Parathyroid adenoma (tissue), 2 donors: Measurements from ENCODE around the gene PTH2.

ENCODE experiments used
- H2AFZ ChIP-seq: fragments of 300-600 bp; sonication (generic); one replicate; pipeline ENCODE4 v1.7.0; 2017; ENCODE audit warnings: antibody characterized with exemption, mild to moderate bottlenecking
- H3K27ac ChIP-seq: fragments of 300-600 bp; sonication (generic); one replicate; pipeline ENCODE4 v1.7.0; 2017
- H3K27me3 ChIP-seq: fragments of 300-600 bp; sonication (generic); one replicate; pipeline ENCODE4 v1.7.0; 2017; ENCODE audit warnings: low read length; ENCODE audit not compliant: control insufficient read depth, insufficient read depth
- H3K36me3 ChIP-seq: fragments of 300-600 bp; sonication (generic); one replicate; pipeline ENCODE4 v1.7.0; 2017; ENCODE audit warnings: low read length; ENCODE audit not compliant: control insufficient read depth, insufficient read depth
- H3K4me1 ChIP-seq: fragments of 300-600 bp; sonication (generic); one replicate; pipeline ENCODE4 v1.7.0; 2017; ENCODE audit warnings: control low read depth
- H3K4me2 ChIP-seq: fragments of 300-600 bp; sonication (generic); one replicate; pipeline ENCODE4 v1.7.0; 2017; ENCODE audit warnings: low read length
- H3K4me3 ChIP-seq: fragments of 300-600 bp; sonication (generic); one replicate; pipeline ENCODE4 v1.7.0; 2017; ENCODE audit warnings: low read depth, low read length
- H3K79me2 ChIP-seq: fragments of 300-600 bp; sonication (generic); one replicate; pipeline ENCODE4 v1.7.0; 2017; ENCODE audit warnings: control low read depth
- H3K9ac ChIP-seq: fragments of 300-600 bp; sonication (generic); one replicate; pipeline ENCODE4 v1.7.0; 2017; ENCODE audit warnings: mild to moderate bottlenecking
- H3K9me3 ChIP-seq: fragments of 300-600 bp; sonication (generic); one replicate; pipeline ENCODE4 v1.7.0; 2017; ENCODE audit warnings: low read length; ENCODE audit not compliant: control insufficient read depth
- TF ChIP-seq, protein P1 (sequence below): fragments of 300-600 bp; sonication (generic); IDR thresholded peaks from one replicate; pipeline ENCODE4 v1.7.0; 2017; ENCODE audit warnings: antibody characterized with exemption, mild to moderate bottlenecking
- donor health status: primary hyperparathyroidism.

The PTH2 gene

DNA sequence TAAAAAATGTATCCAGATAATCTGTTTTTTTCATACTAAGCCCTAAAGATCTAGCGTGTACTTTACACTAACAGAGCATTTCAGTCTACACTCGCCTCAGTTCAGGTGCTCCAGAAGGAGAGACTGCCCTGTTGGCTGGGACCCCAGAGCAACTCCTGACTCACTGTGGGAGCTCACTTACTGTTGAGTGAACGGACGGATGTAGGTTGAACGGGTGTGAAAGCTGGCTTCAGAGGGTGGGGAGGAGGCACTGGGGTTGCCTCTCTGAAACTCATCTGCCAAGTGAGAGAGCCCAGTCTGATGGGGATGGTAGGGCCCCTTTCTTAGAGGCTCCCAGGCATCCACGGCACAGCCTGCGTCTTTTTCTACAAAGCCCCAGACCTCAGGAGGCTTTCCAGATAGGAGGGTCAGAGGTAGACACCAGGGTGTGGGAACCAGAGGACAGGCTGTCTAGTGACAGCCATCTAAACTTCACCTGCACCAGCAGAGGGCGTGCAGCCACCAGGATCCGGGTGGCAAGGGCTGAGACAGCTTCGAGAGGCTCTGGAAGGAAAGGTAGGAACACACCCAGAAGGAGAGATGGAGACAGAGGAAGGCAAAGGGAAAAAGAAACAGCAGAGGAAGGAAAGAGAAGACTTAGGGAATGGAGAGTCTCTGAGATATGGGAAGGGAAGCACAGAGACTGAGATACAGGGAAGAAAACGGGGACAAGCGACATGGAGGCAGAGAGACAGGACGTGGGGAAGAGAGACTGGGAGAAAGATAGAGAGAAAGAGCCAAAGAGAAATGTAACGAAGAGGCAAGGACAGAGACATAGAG, 31.5 kb downstream of the PTH2 start:
- Histone ChIP-seq H2AFZ (no peak overlapping the region), H3K4me2 (no peak overlapping the region), H3K79me2 (no peaks in the 10 kb centered on the region), H3K9ac (no peak overlapping the region), H3K36me3 (no peaks in the 10 kb centered on the region), H3K4me1 (no peaks in the 10 kb centered on the region), H3K27me3 (no peaks in the 10 kb centered on the region), H3K9me3 (no peaks in the 10 kb centered on the region), H3K27ac (no peak overlapping the region), H3K4me3 (no peak overlapping the region)
- TF ChIP-seq, protein P1, sequence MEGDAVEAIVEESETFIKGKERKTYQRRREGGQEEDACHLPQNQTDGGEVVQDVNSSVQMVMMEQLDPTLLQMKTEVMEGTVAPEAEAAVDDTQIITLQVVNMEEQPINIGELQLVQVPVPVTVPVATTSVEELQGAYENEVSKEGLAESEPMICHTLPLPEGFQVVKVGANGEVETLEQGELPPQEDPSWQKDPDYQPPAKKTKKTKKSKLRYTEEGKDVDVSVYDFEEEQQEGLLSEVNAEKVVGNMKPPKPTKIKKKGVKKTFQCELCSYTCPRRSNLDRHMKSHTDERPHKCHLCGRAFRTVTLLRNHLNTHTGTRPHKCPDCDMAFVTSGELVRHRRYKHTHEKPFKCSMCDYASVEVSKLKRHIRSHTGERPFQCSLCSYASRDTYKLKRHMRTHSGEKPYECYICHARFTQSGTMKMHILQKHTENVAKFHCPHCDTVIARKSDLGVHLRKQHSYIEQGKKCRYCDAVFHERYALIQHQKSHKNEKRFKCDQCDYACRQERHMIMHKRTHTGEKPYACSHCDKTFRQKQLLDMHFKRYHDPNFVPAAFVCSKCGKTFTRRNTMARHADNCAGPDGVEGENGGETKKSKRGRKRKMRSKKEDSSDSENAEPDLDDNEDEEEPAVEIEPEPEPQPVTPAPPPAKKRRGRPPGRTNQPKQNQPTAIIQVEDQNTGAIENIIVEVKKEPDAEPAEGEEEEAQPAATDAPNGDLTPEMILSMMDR: peak; percentile 94

DNA sequence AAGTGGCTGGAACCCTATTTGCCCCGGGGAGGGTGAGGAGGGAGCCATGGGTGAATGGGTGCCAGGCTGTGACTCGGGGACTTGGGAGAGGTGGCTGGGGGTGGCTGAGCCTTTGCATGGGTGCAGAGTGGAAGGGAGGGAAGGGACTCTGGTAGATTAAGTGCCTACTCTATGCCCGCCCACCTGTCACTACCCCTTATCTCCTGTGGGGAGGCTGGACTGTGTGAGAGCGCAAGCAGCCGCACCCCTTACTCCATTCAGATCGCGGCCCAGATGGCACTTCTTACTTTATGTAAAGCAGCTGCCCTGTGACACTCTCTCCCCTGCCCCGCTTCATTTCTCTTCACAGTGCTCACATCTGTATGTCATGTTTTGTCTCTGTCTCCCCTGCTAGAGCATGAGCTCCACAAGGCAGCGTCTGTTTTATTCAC, 32.3 kb downstream of the PTH2 start:
- H3K9me3 ChIP-seq: no peaks in the 10 kb centered on the region
- H3K27ac ChIP-seq: no peak overlapping the region
- H3K27me3 ChIP-seq: no peaks in the 10 kb centered on the region
- no peaks in the 10 kb centered on the region for H3K79me2 ChIP-seq
- H3K4me1 ChIP-seq: no peaks in the 10 kb centered on the region
- no peak overlapping the region for H3K9ac ChIP-seq
- H2AFZ ChIP-seq: no peak overlapping the region
- no peaks in the 10 kb centered on the region for H3K36me3 ChIP-seq
- no peak overlapping the region for H3K4me3 ChIP-seq
- TF ChIP-seq, protein P1: no peak
- H3K4me2 ChIP-seq: no peak overlapping the region

DNA sequence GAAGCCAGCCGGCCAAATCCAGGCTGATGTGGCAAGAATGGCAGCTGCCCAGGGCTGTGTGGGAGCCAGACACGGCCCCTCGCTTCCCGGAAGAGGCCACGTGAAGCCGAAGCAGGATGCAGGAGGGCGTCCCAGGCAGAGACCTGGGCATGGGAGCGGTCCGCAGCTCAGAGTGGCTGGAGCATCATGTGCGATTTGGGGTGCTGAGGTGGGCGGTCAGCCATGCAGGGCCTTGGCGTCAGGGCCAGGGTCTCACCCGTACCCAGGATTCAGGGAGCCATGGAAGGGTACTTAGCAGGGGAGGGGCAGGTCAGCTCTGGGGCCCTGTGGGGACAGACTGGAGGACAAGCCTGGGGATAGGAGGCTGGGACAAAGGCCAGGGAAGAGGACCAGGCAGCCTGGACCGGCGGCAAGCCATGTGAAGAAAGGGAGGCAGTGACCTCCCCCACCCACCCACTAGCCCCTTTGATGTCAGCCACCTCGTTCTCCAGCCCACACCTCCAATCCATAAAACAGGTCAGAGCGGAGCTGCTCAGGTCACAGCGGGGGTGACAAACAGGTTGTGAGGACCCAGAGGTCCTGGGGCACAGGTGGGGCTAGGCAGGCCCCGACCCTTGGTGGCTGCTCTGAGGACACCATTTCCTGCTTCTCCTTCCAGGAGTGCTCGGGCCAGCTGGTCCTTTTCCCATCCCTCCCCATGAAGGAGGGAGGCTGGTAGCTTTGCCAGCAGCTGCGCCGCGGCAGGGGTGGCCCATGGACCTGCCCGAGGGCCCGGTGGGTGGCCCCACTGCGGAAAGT, 32.9 kb downstream of the PTH2 start:
- Histone ChIP-seq H3K9ac (no peak overlapping the region), H3K4me1 (no peaks in the 10 kb centered on the region), H3K79me2 (no peaks in the 10 kb centered on the region), H3K9me3 (no peaks in the 10 kb centered on the region), H3K4me3 (no peak overlapping the region), H3K4me2 (no peak overlapping the region), H2AFZ (no peak overlapping the region), H3K27ac (no peak overlapping the region), H3K36me3 (no peaks in the 10 kb centered on the region), H3K27me3 (no peaks in the 10 kb centered on the region)
- TF ChIP-seq, protein P1: no peak

DNA sequence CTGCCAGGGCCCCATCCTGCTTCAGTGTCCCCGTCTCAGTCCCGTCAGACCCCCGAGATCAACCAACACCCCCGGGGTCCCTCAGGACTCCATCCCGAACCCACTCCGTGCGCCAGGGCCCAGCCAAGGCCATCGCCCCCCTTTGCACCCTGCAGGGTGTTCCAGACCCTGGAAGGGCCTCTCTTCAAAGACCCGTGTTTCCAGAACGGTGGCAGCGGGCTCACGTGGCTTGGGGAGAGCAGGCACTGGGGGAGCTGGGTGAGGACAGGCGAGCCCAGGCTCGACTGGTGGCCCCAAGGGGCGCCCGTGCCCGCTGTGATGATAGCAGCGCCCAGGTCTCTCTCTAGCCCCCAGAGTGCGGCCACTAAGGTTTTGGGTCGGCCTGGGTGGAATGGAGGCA, 33.8 kb downstream of the PTH2 start:
- Histone ChIP-seq H3K36me3 (no peaks in the 10 kb centered on the region), H3K79me2 (no peaks in the 10 kb centered on the region), H3K9me3 (no peaks in the 10 kb centered on the region), H3K9ac (no peak overlapping the region), H3K4me3 (no peak overlapping the region), H3K27ac (no peak overlapping the region), H3K4me2 (no peak overlapping the region), H2AFZ (no peak overlapping the region), H3K4me1 (no peaks in the 10 kb centered on the region), H3K27me3 (no peaks in the 10 kb centered on the region)
- TF ChIP-seq, protein P1: no peak
